Measurements from ENCODE around the gene VAPB.
"Not testable (repeated sequence)": the region's sequence is repeated elsewhere in the genome, so short reads cannot be mapped to it uniquely, and the experiment has no call there.

The VAPB gene

GRCh38 chr20:58408603-58409246 is 19.7 kb downstream of the VAPB start:
- no peak for DNase-seq

- DNase-seq = not testable (repeated sequence)
Observed at GRCh38 chr20:58414216-58414615, 25.2 kb downstream of the VAPB start.

- DNase-seq = not testable (repeated sequence)
Observed at GRCh38 chr20:58414786-58415185, 25.8 kb downstream of the VAPB start.

- no peak for DNase-seq
Observed at GRCh38 chr20:58416057-58416456, 27.0 kb downstream of the VAPB start.

- no peak for DNase-seq
Observed at GRCh38 chr20:58416835-58417234, 27.8 kb downstream of the VAPB start.

- DNase-seq = no peak
Observed at GRCh38 chr20:58417438-58417837, 28.4 kb downstream of the VAPB start.

- DNase-seq = no peak
Observed at GRCh38 chr20:58418949-58419748, 30.1 kb downstream of the VAPB start.

DNA sequence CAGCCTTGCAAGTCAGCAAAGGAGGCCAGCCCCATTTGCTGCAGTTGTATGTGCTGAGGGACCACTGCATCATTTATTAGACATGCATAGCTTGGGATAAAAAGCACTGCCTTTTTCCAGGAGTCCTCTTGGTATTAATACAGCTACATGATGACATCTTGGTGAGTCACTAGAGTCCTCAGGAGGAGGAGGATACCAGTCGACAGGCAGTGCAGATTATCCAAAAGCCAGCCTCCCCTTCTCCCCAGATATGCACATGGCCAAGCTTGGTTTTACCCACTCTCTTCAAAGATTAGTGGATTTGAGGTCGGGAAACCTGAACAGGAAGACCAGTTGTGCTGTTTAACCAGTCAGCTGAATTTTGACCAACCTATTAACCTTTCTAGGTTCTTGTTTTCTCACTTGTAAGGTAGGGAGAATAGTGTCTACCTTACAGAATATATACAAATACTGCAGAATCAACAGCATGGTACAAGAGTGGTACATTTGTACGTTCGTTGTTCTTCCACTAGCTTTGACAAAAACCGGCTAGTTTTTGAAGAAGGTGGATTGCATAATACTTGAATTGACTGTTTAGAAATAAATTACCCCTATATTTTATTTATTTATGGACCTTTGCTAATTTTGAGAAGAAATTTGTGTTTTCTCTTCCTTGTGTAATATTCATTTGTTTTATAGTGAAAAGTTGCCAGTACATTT is 31.9 kb downstream of the VAPB start:
- no peak for DNase-seq

GRCh38 chr20:58421497-58421850 is 32.4 kb downstream of the VAPB start:
- DNase-seq = no peak

GRCh38 chr20:58424218-58424969 is 35.4 kb downstream of the VAPB start:
- no peak for DNase-seq

- DNase-seq = not testable (repeated sequence)
Observed at GRCh38 chr20:58427571-58427970, 38.5 kb downstream of the VAPB start.

DNA sequence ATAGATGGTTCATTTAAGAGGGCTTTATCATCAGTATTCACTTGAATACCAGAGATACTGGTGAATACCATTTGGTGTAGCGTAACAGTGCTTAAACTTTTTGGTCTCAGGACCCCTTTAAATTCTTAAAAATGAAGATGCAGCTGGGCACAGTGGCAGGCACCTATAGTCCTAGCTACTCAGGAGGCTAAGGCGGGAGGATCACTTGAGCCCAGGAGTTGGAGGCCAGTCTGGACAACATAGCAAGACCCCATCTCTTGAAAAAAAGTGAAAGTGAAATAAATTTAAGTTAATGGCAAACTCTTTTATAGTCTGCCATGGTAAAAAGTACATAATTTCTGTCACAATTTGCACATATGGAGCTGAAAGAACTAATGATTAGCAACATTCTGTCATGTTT is 39.3 kb downstream of the VAPB start:
- no peak for DNase-seq

DNA sequence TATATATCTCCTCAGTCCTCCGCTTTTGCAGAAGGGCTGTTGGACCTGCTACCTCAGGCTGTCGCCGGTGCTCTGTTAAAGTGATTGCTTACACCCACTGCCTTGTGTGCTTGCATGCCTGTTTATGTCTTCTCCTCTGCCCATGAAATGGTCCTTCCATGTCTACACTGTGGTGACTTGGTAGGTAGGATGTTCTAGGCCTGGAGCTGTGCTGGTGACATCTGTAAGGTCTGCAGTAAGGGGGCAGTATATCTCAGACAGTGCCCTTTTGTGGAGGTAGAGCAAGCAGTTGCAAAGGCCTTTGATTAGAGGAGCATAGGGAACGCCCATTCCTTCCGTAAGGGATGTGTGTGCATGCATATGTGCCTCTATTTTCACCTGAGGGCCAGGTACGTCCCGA is 40.3 kb downstream of the VAPB start:
- no peak for DNase-seq

- DNase-seq = no peak
Observed at GRCh38 chr20:58431134-58431533, 42.1 kb downstream of the VAPB start.

- DNase-seq = no peak
Observed at GRCh38 chr20:58432186-58432954, 43.3 kb downstream of the VAPB start.

GRCh38 chr20:58433029-58433647 is 44.1 kb downstream of the VAPB start:
- no peak for DNase-seq

- DNase-seq = no peak
Observed at GRCh38 chr20:58433759-58434158, 44.7 kb downstream of the VAPB start.

DNA sequence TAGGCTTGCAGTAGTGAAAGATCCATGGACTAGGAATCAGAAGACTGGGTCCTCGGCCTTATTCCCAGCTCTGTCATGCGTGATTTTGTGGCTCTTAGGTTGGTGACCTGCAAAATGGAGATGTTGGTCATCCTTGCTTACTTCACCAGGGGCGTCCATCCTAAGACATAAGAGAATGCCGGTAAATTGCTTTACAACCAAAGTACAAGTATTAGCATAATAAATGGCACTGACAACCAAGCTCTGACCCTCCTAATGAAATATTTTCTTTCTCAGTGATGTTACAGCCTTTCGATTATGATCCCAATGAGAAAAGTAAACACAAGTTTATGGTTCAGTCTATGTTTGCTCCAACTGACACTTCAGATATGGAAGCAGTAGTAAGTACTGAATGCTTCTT is 45.3 kb downstream of the VAPB start:
- DNase-seq = no peak

- no peak for DNase-seq
Observed at GRCh38 chr20:58435237-58435636, 46.2 kb downstream of the VAPB start.

GRCh38 chr20:58436868-58437645 is 48.0 kb downstream of the VAPB start:
- no peak for DNase-seq
